Right atrium auricular region (tissue), 2 donors: ENCODE results near the gene PGAP3. TPM values are rescaled to one million over a fixed set of nuclear protein-coding genes. Genes with fewer than 3 reads are reported as not detected.

Source experiments
- DNase-seq: peaks from one replicate; pipeline ENCODE4 v3.0.0-alpha.2; 2019; ENCODE audit warnings: low spot score
- H3K27ac ChIP-seq, 2 donors: fragments of 200-600 bp; sonication (generic); 1 replicate in 1 of 2; 2 replicates in 1 of 2; pipeline ENCODE4 v1.5.1; 2016 to 2019
- H3K27me3 ChIP-seq, 2 donors: fragments of 200-600 bp; sonication (generic); one replicate each; pipeline versions ENCODE4 v1.5.1 to v1.6.0; 2017 to 2019
- H3K36me3 ChIP-seq: fragments of 200-600 bp; sonication (generic); one replicate; pipeline ENCODE4 v1.5.1; 2016
- H3K4me1 ChIP-seq, 2 donors: fragments of 200-600 bp; sonication (generic); one replicate each; pipeline versions ENCODE4 v1.5.1 to v1.6.0; 2017 to 2019
- H3K4me3 ChIP-seq, 2 donors: fragments of 200-600 bp; sonication (generic); 1 replicate in 1 of 2; 2 replicates in 1 of 2; pipeline ENCODE4 v1.5.1; 2017 to 2019; ENCODE audit warnings: mild to moderate bottlenecking in 1 of 2, moderate library complexity in 1 of 2
- H3K9me3 ChIP-seq, 2 donors: fragments of 200-600 bp; sonication (generic); one replicate each; pipeline ENCODE4 v1.5.1; 2019
- CTCF ChIP-seq, 2 donors: fragments of 200-600 bp; sonication (generic); IDR thresholded peaks; one replicate each; pipeline ENCODE4 v1.5.1; 2019; ENCODE audit warnings: antibody characterized with exemption in 2 of 2
- total RNA-seq, 2 donors: library from RNA; depleted of rRNA; stranded (reverse); fragments of >200 nt; gene quantifications; one replicate each; pipeline ENCODE4 v1.1.0, GENCODE V29; 2016

The PGAP3 gene
- total RNA-seq, 2 donors from 2014 or later, result 14.0 to 21.6 TPM

GRCh38 chr17:39639043-39639442 lies 48.8 kb downstream of the PGAP3 start:
- Histone ChIP-seq H3K4me3 (no peak overlapping the region), H3K9me3 (no peaks in the 10 kb centered on the region), H3K27me3 (no peaks in the 10 kb centered on the region), H3K27ac (no peak overlapping the region), H3K4me1 (peaks cover 0 to 76% of the 10 kb centered on the region in 2 donors), H3K36me3 (no peaks in the 10 kb centered on the region)
- TF ChIP-seq CTCF (IDR thresholded peaks at IDR 0.05), result no peak
- no peak for DNase-seq

GRCh38 chr17:39638317-39638716 lies 49.5 kb downstream of the PGAP3 start:
- Histone ChIP-seq H3K4me1 (peaks cover 0 to 68% of the 10 kb centered on the region in 2 donors), H3K9me3 (no peaks in the 10 kb centered on the region), H3K4me3 (peak overlapping the region in 1 of 2 donors; percentile 79), H3K27ac (no peak overlapping the region), H3K27me3 (no peaks in the 10 kb centered on the region), H3K36me3 (no peaks in the 10 kb centered on the region)
- no peak for DNase-seq
- TF ChIP-seq CTCF (IDR thresholded peaks at IDR 0.05), result no peak

- Histone ChIP-seq H3K27me3 (no peaks in the 10 kb centered on the region), H3K4me3 (peak within 1 kb of the TSS; percentile 79 to 89), H3K36me3 (no peaks in the 10 kb centered on the region), H3K27ac (peak within 1 kb of the TSS; percentile 92 to 93), H3K4me1 (peaks cover 0 to 57% of the 10 kb centered on the region in 2 donors), H3K9me3 (no peaks in the 10 kb centered on the region)
- DNase-seq, result peak; percentile 88
- TF ChIP-seq CTCF (IDR thresholded peaks at IDR 0.05), result peak in 1 of 2 donors; percentile 43
Observed at GRCh38 chr17:39636927-39637736, 50.7 kb downstream of the PGAP3 start, which contains the start of gene STARD3. STARD3 (plus strand) TSS chr17:39637144; CDS start chr17:39653532, 16,388 bp downstream.

- H3K36me3 ChIP-seq, result no peaks in the 10 kb centered on the region
- no peaks in the 10 kb centered on the region for H3K9me3 ChIP-seq
- no peak for TF ChIP-seq CTCF (IDR thresholded peaks at IDR 0.05)
- no peak for DNase-seq
- H3K4me3 ChIP-seq, result peak overlapping the region; percentile 79 to 89
- peaks cover 0 to 51% of the 10 kb centered on the region in 2 donors for H3K4me1 ChIP-seq
- H3K27ac ChIP-seq, result peak overlapping the region; percentile 92 to 93
- H3K27me3 ChIP-seq, result no peaks in the 10 kb centered on the region
Observed at GRCh38 chr17:39636587-39636926, 51.3 kb downstream of the PGAP3 start.

- Histone ChIP-seq H3K27me3 (no peaks in the 10 kb centered on the region), H3K4me3 (no peak overlapping the region), H3K4me1 (peaks cover 0 to 44% of the 10 kb centered on the region in 2 donors), H3K36me3 (no peaks in the 10 kb centered on the region), H3K27ac (no peak overlapping the region), H3K9me3 (no peaks in the 10 kb centered on the region)
- DNase-seq, result no peak
- TF ChIP-seq CTCF (IDR thresholded peaks at IDR 0.05), result no peak
Observed at GRCh38 chr17:39635614-39636176, 52.2 kb downstream of the PGAP3 start.
